Measurements from ENCODE around the gene BNC2.

The BNC2 gene

DNA sequence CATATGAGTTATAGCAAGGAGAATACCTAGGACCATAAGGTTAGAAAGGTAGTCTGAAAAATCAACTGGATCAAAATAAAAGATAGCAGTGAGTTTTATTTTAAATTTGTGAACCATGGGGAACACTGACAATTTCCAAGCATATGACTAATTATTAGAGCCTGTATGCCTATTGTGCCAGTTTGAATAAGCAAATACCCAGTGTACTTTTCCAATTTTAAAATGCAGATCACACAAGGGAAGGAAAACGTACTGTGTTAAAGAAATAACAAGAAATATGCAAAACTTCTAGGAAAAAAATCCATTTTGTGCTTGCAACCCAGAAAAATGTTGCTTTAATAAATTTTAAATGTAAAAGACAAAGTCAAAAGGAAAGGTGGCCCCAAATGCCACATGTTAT, 257.4 kb downstream of the BNC2 start:
- ChIA-PET CTCF (no interaction called here), POLR2A (no interaction called here)
- no peak for DNase-seq (ENCODE audit: extremely low spot score)
- TF ChIP-seq, protein P1, sequence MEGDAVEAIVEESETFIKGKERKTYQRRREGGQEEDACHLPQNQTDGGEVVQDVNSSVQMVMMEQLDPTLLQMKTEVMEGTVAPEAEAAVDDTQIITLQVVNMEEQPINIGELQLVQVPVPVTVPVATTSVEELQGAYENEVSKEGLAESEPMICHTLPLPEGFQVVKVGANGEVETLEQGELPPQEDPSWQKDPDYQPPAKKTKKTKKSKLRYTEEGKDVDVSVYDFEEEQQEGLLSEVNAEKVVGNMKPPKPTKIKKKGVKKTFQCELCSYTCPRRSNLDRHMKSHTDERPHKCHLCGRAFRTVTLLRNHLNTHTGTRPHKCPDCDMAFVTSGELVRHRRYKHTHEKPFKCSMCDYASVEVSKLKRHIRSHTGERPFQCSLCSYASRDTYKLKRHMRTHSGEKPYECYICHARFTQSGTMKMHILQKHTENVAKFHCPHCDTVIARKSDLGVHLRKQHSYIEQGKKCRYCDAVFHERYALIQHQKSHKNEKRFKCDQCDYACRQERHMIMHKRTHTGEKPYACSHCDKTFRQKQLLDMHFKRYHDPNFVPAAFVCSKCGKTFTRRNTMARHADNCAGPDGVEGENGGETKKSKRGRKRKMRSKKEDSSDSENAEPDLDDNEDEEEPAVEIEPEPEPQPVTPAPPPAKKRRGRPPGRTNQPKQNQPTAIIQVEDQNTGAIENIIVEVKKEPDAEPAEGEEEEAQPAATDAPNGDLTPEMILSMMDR (IDR thresholded peaks at IDR 0.05; ENCODE audit: control extremely low read depth, extremely low read depth, low read depth, missing control alignments), result no peak

DNA sequence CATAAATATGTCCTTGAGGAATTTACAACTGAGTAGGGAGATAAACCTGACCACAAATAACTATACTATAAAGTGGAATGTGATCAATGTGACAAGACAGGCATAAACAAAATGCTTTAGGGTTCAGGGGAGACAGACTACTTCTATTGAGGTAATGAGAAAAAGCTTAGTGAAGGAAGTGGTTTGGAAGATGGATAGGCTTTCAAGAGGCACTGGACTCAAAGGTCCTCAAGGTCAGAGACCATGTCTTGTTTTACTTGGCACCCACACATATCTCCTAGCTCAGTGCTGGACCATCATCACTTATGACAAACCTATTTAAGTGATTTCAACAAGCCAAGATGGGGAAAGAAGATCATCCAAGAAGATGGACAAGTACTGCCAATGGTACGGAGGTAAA, 257.8 kb downstream of the BNC2 start:
- CTCF ChIA-PET, result no interaction called here
- TF ChIP-seq, protein P1 (IDR thresholded peaks at IDR 0.05; ENCODE audit: control extremely low read depth, extremely low read depth, low read depth, missing control alignments), result no peak
- POLR2A ChIA-PET, result no interaction called here
- no peak for DNase-seq (ENCODE audit: extremely low spot score)

DNA sequence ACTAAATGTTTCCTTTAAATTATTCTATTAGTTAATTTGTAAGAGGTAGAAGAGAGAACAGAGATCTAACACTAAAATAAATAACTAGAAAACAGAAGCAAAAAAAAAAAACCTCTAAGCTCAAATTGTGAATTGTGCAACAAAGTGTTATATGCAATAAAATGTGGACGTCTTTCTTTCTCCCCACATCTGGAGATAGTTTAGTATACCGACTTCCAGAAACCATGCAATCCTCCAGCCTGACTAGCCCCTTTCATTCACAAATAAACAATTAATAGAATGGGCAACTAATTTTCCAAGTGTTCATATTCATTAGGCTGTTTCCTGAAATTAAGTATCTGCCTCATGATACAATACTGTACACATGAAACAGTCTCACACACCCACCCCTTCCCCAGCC, 258.5 kb downstream of the BNC2 start:
- POLR2A ChIA-PET, result no interaction called here
- DNase-seq (ENCODE audit: extremely low spot score), result no peak
- TF ChIP-seq, protein P1 (IDR thresholded peaks at IDR 0.05; ENCODE audit: control extremely low read depth, extremely low read depth, low read depth, missing control alignments), result no peak
- CTCF ChIA-PET, result interaction anchor here (1.2 kb wide), 1 partner anchor 16 kb away, joined by 4 read pairs; no protein-coding TSS in a partner anchor

DNA sequence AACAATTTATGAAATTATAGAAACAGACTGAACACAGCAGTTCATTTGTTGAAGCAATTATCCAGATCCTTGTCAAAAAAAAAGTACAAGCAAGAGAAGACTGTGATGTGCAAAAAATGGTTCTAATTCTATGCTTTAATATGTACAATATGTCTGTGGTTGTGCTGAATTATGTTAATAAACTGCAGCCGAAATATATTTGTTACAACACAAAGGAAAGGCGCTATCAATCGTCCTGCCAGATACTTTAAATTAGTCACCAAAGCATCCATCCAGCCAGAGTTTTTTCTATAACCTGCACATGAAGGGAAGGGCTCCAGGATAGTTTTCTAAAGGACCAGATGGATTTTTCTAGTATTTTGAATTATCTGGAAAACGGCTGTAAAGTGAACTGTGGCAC, 259.5 kb downstream of the BNC2 start:
- POLR2A ChIA-PET, result no interaction called here
- CTCF ChIA-PET, result interaction anchor here (1.2 kb wide), 1 partner anchor 17 kb away, joined by 4 read pairs; no protein-coding TSS in a partner anchor
- TF ChIP-seq, protein P1 (IDR thresholded peaks at IDR 0.05; ENCODE audit: control extremely low read depth, extremely low read depth, low read depth, missing control alignments), result no peak
- no peak for DNase-seq (ENCODE audit: extremely low spot score)

DNA sequence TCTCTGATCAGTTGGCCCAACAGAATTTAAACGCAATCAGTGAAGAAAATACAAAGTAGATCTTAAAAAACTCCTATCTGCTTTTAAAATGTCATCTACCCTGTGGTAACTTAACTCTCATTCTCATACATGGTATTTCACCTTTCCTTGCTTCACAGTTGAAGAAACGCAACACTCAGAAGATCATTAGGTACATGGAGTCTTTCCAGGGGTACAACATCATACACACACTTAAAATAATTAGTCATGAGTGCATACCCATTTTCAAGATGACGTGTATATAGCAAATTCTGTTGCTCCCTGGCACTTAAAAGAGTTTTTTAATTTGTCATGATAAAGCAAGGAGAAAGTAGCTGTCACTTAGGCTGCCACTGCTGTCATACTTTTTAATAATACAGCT, 259.9 kb downstream of the BNC2 start:
- TF ChIP-seq, protein P1 (IDR thresholded peaks at IDR 0.05; ENCODE audit: control extremely low read depth, extremely low read depth, low read depth, missing control alignments), result no peak
- DNase-seq (ENCODE audit: extremely low spot score), result no peak
- POLR2A ChIA-PET, result no interaction called here
- CTCF ChIA-PET, result no interaction called here

DNA sequence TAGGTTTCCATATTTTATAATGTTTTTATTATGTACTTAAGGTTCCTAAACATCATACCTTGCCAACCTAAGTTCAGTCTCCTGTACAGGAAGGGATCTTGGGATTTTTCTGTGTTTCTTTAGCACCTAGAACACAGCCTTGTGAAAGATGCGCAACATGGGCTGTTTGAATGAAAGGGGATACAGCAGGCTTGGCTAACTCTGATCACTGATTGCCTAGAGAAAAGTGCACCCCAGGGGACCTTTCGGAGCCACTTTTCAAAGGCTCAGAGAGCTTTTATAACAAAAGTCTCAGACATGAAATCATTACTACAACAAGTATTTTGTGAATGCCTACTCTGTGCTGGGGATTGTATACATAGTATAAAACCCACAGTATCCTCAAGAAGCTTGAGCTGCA, 261.6 kb downstream of the BNC2 start:
- ChIA-PET CTCF (interaction anchor here (1.3 kb wide), 1 partner anchor 35 kb away, joined by 3 read pairs; no protein-coding TSS in a partner anchor), POLR2A (no interaction called here)
- TF ChIP-seq, protein P1 (IDR thresholded peaks at IDR 0.05; ENCODE audit: control extremely low read depth, extremely low read depth, low read depth, missing control alignments), result no peak
- no peak for DNase-seq (ENCODE audit: extremely low spot score)

DNA sequence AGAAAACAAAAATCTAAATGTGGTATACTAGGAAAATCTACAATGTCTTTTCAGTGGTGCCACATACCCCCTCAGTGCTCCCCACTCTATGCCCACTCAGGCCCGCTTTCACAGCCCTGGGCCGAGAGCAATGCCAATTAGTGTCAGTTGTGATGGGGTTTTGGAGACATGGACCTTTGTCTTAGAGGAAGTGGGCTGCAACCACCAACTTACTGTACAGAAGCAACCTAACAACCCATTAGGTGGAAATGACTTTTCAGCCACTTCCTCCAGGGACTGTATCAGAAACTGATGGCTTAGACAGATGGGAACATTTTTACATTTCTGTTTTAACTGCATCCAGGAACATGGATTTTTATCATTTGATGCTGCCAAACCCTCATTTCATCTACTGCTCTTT, 268.0 kb downstream of the BNC2 start:
- TF ChIP-seq, protein P1 (IDR thresholded peaks at IDR 0.05; ENCODE audit: control extremely low read depth, extremely low read depth, low read depth, missing control alignments), result no peak
- no peak for DNase-seq (ENCODE audit: extremely low spot score)
- ChIA-PET CTCF (no interaction called here), POLR2A (no interaction called here)

All from GM10248 (cell line).